Esophagus (tissue), 2 donors: ENCODE measurements around the gene BRD9. TPM values are rescaled to one million over a fixed set of nuclear protein-coding genes. Genes with fewer than 3 reads are reported as not detected.
"Not testable (repeated sequence)": the region's sequence is repeated elsewhere in the genome, so short reads cannot be mapped to it uniquely, and the experiment has no call there.

Experiments
- H3K27ac ChIP-seq, 2 donors: one replicate each; pipeline ENCODE4 v1.5.1; 2013; ENCODE audit warnings: low read depth in 2 of 2, mild to moderate bottlenecking in 2 of 2, inconsistent platforms in 1 of 2, low read length in 1 of 2, moderate library complexity in 1 of 2
- H3K27me3 ChIP-seq, 2 donors: one replicate each; pipeline ENCODE4 v1.6.1; 2013; ENCODE audit warnings: low read length in 2 of 2, control low read depth in 1 of 2, mild to moderate bottlenecking in 1 of 2; ENCODE audit not compliant: insufficient read depth in 2 of 2, control insufficient read depth in 1 of 2
- H3K36me3 ChIP-seq, 2 donors: one replicate each; pipeline ENCODE4 v1.6.1; 2013; ENCODE audit warnings: low read length in 1 of 2; ENCODE audit not compliant: control insufficient read depth in 2 of 2, insufficient read depth in 2 of 2
- H3K4me1 ChIP-seq, 2 donors: one replicate each; pipeline ENCODE4 v1.6.1; 2013; ENCODE audit warnings: low read length in 1 of 2; ENCODE audit not compliant: control insufficient read depth in 2 of 2, insufficient read depth in 2 of 2
- H3K4me3 ChIP-seq, 2 donors: one replicate each; pipeline ENCODE4 v1.5.1; 2013; ENCODE audit warnings: low read length in 2 of 2, mild to moderate bottlenecking in 2 of 2, low read depth in 1 of 2, moderate library complexity in 1 of 2
- H3K9me3 ChIP-seq, 2 donors: one replicate each; pipeline ENCODE4 v1.6.1; 2013; ENCODE audit warnings: mild to moderate bottlenecking in 2 of 2, low read depth in 1 of 2, low read length in 1 of 2, moderate library complexity in 1 of 2; ENCODE audit not compliant: control insufficient read depth in 2 of 2, insufficient read depth in 1 of 2
- WGBS, 2 donors: extraction: QIAGEN DNeasy Blood & Tissue Kit; methylation state at CpG; one replicate each; pipeline ENCODE4 v1.1.7; 2013; 5-methylcytosine and 5-hydroxymethylcytosine counted together
- polyA plus RNA-seq, 2 donors: library from polyadenylated mRNA; stranded (reverse); fragments of 200-250 nt; gene quantifications; one replicate each; pipeline ENCODE4 v1.2.3, GENCODE V29; 2013
- donor health status: healthy with polysubstance abuse.
- donor health status: Bipolar disorder and iron deficiency.

BRD9 gene
- polyA plus RNA-seq, 2 donors: 18.4 to 20.6 TPM

DNA sequence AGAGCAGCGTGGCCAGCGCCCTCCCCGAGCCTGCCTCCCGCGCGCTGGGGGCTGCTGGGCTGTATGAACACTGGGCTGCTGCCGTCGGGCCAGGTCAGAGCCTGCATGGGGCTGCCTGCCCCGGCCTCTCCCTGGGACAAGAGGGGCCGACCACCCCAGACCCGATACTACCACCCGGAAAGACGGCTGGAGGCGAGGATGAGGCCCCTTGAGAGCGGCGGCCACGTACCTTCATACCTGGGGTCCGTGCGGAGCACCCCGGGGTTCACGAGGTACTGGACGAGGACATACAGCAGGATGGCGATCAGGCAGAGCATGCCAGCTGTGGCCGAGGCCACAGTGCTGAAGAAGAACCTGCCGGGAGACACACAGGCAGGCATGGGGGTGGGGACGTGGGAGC is 49.2 kb downstream of the BRD9 start:
- H3K36me3 ChIP-seq, H3K27ac ChIP-seq, H3K4me1 ChIP-seq, H3K9me3 ChIP-seq, H3K27me3 ChIP-seq, H3K4me3 ChIP-seq: not testable (repeated sequence)
- 90 to 94% methylated on average over 13 to 18 of the region's 26 CpGs for WGBS, 2 donors

DNA sequence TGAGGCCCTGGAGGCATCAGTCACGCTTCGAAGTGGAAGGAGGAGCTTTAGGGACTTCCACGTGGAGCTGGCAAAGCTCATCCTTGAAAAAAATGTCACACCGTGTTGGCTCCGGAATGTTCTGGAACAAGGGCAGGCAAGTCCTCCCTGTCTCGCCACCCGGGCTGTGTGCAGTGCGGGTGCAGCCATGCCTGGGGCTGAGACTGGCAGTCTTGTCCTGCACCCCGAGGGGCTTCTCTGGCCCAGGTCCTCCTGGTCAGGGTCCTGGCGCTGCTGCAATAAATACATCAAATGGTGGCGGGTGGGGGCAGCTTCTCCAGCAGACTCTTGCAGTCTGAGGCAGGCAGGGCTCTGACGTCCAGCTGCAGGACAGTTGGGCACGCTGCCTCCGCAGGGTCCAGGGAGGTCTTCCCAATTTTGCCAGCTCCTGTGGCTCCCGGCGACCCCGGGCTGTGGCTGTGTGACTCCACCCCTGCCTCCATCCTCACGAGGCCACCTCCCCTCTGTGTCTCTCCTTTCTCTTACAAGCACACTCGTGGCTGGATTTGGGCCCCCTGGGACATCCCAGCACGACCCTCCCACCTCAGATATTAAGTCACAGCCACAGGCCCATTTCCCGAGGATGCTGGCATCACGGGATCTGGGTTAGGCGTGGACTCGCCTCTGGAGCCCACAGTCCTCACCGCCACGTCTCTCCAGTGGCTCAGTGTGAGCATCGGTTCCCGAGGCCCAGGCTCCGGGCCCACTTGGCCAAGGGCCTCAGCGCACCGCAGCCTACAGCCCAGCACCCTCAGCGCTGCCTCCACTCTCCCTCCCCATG is 50.0 kb downstream of the BRD9 start:
- WGBS, 2 donors: 88 to 90% methylated on average over 27 to 29 of the region's 32 CpGs
- not testable (repeated sequence) for H3K27me3 ChIP-seq, H3K9me3 ChIP-seq, H3K4me3 ChIP-seq, H3K4me1 ChIP-seq, H3K36me3 ChIP-seq, H3K27ac ChIP-seq

DNA sequence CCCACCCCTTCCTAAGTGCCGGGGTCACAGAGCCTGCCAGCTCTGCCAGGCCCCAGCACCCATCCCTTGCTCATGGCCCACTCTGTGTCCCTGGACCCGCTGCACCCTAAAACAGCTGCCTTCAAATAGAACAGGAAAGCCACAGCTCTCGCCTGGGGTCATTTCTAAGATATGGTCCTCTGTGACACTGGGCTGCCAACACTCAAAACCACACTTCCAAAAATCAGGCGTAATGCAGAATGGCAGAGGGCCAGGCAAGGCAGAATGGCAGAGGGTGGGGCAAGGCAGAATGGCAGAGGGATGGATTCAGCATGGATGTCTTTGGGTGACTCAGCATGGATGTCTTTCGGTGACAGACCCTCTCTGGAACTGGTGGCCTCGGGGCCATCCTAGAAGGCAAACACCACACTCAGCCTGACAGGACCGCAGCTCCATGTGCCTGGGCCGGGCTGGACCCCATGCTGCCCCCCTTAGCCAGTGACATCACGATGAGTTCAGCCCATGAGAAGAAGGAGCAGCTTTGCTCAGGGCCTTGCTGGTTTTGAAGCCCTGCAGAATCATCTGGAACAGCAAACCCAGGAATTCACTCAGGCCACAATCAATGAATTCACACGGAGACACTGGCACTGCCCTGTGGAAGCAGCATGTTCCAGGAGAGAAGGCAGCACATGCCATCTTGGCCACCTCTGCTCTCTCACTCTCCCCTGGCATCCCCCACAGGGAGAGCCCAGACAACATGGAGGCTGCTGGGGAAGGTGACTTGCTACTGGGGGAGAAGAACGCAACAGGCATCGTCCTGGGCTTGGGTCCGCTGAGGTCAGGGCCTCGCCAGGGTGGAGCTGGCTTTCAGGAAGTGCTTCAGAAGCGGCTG is 50.8 kb downstream of the BRD9 start:
- H3K27ac ChIP-seq, H3K36me3 ChIP-seq, H3K4me3 ChIP-seq, H3K27me3 ChIP-seq, H3K4me1 ChIP-seq, H3K9me3 ChIP-seq: not testable (repeated sequence)
- 83 to 87% methylated on average over 14 of the region's 15 CpGs for WGBS, 2 donors

DNA sequence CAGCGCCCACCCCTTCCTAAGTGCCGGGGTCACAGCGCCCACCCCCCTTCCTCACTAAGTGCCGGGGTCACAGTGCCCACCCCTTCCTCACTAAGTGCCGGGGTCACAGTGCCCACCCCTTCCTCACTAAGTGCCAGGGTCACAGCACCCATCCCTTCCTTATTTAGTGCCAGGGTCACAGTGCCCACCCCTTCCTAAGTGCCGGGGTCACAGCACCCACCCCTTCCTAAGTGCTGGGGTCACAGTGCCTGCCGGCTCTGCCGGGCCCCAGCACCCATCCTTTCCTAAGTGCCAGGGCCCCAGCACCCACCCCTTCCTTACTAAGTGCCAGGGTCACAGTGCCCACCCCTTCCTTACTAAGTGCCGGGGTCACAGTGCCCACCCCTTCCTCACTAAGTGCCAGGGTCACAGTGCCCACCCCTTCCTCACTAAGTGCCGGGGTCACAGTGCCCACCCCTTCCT is 51.6 kb downstream of the BRD9 start:
- not testable (repeated sequence) for H3K9me3 ChIP-seq, H3K27ac ChIP-seq, H3K27me3 ChIP-seq, H3K36me3 ChIP-seq, H3K4me3 ChIP-seq, H3K4me1 ChIP-seq
- 89 to 92% methylated on average over 8 to 10 of the region's 10 CpGs for WGBS, 2 donors

DNA sequence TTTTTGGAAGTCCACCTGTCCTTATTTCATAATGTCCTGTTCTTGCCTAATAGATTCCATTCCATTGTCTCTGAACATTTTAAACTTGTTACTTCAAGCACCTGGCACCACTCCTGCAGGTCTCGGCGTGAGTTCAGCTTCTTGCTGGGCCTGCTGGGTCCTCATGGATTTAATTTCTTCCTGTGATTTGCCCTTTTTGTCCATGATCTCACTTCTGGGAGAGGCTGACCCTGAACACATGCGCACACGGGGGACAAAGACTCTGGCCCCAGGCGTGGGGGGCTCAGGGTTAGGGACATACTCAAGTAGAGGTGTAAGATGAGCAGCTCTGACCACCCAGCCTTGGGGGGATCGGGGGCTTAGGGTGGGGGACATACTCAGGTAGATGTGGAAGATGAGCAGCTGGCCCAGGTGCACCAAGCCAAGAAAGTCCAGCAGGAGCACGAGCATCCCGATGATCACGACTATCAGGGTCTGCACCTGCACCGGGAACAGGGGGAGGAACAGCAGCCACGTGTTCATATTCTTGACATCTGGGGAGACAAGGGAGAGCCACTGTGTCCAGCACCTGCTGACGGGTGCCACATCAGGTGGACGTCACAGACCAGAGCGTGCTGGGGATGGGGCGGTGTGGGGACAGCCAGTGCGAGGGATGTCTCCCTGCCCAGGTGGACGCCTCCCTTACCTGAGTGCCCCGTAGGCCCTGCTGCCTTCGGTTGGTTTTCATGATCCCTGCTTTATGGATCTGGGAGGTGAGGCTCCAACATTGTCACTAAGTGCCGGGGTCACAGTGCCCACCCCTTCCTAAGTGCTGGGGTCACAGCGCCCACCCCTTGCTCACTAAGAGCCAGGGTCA is 52.3 kb downstream of the BRD9 start:
- not testable (repeated sequence) for H3K9me3 ChIP-seq, H3K36me3 ChIP-seq, H3K4me3 ChIP-seq, H3K27me3 ChIP-seq, H3K27ac ChIP-seq, H3K4me1 ChIP-seq
- 81 to 84% methylated on average over 21 of the region's 21 CpGs for WGBS, 2 donors

DNA sequence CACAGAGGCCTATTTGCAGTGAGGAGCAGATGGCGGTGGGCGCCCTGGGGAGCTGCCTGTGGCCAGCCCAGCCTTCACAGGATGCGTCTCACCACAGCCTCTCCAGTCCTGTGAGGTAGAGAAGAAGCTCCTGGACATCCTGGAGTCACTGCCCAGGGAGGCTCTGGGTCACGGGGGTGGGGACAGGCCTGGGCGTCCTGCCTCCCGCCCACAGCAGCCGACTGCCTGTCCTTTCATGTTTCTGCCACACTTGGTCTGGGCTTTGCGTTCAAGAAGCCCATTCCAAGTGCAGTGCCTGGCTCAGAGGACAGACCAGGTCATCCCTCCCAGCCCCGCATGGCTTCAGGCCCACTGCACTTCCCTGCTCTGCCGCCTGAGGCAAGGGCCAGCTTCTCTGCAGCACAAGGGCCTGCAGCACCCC is 54.2 kb downstream of the BRD9 start:
- H3K36me3 ChIP-seq, H3K27me3 ChIP-seq, H3K4me3 ChIP-seq, H3K9me3 ChIP-seq, H3K4me1 ChIP-seq, H3K27ac ChIP-seq: not testable (repeated sequence)
- WGBS, 2 donors: 67 to 76% methylated on average over 10 of the region's 10 CpGs

DNA sequence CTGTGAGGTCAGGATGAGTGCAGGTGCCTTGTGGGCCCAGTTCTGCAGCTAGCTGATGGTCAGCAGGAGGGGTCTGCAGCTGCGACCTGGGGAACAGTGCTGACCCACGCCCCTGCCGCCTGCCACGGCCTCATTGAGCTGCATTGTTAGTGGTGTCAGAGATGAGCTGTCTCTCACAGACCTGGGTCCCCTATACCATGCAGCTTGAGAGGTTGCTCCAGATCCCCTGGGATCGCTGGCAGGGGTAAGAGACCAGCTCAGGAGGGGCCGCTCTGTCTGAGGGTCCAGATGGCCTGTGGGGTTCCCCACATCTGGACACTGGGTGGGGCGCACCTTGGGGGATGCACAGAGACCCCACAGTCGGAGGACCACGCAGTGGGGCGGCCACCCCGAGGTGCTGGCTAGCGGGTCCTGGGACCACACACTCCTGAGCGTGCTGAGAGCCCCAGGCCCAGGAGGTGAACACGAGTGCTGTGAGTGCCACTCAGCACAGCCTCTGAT is 54.9 kb downstream of the BRD9 start:
- not testable (repeated sequence) for H3K9me3 ChIP-seq, H3K27me3 ChIP-seq, H3K27ac ChIP-seq, H3K36me3 ChIP-seq, H3K4me1 ChIP-seq, H3K4me3 ChIP-seq
- whole genome bisulfite sequencing, 2 donors: 91 to 95% methylated on average over 7 to 14 of the region's 14 CpGs

DNA sequence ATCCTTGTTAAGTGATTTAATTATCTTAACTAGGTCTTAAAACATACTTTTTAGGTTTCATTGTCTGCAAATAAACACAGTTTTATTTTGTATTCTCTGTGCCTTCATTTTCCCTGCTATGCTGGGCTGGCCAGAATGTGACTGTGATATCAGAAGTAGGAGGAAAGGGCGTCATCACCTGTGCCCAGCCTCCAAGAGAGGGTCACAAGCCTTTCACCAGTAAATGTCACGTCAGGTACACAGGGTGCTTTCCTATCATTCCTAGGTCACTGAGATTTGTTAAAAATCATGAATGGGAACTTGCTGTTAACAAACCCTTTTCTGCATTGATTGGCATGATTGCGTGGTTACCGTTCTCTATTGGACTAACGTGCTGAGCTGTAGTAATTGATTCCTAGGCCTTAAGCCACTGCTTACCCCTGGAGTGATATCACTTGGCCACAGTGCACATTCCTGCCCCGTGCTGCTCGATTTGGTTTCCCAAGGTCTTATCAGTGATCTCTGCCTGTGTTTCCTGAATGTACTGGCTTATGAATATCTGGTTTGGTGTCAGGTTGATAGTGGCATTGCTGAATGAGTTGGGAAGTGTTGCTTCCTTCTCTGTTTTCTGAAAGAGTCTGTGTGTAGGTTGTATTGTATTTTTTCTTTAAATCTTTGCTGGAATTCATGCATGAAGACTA is 56.5 kb downstream of the BRD9 start:
- H3K27ac ChIP-seq, H3K36me3 ChIP-seq: not testable (repeated sequence)
- WGBS, 2 donors: 51 to 71% methylated on average over 7 of the region's 7 CpGs

DNA sequence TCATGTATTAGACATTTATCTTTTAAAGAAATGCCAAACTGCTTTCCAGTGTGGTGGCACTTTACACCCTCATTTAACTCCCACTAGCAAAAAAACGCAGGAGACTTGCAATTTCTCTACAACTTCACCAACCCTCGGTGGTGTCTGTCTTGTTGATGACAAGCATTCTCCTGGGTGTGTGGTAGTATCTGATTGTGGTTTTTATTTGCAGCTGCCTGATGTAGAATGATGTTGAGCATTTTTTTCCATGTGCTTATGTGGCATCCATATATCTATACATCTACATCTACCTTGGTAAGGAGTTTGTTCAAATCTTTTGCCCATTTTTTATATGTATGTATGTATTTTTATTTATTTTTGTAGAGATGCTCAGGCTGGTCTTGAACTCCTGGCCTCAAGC is 58.6 kb downstream of the BRD9 start:
- H3K27ac ChIP-seq, H3K9me3 ChIP-seq, H3K36me3 ChIP-seq, H3K27me3 ChIP-seq, H3K4me3 ChIP-seq, H3K4me1 ChIP-seq: not testable (repeated sequence)
- WGBS, 2 donors: 77 to 80% methylated on average over 2 of the region's 2 CpGs

More for the DNA sequence above, 56.5 kb downstream of the BRD9 start:
- not testable (repeated sequence) for H3K9me3 ChIP-seq, H3K27me3 ChIP-seq, H3K4me3 ChIP-seq, H3K4me1 ChIP-seq
